ENCODE measurements around the gene KANK4. TPM values are rescaled to one million over a fixed set of nuclear protein-coding genes. Genes with fewer than 3 reads are reported as not detected.

The KANK4 gene
- total and polyA plus RNA-seq, 2 donors (not counting 1 experiment from before 2014, with no cell fraction given), result not detected

DNA sequence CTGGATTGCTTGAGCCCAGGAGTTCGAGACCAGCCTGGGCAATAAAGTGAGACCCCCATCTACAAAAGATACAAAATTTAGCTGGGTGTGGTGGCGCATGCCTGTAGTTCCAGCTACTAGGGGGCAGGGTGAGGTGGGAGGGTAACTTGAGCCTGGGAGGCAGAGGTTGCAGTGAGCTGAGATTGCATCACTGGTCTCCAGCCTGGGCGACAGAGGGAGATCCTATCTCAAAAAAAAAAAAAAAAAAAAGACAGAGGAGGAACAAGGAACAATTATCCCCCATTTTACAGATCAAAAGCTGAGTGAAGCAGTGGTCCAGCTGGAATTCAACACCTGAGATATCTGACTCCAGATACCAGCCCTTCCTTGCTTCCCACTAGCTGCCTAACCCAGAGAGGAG is 89.8 kb downstream of the KANK4 start:
- Histone ChIP-seq H3K4me3 (ENCODE audit: control extremely low read depth in 1 of 5, extremely low read depth in 1 of 5, insufficient read depth in 1 of 5, low read depth in 2 of 5, low read length in 4 of 5) (no peak overlapping the region), H3K27me3 (replicated peaks in 1 of 4; ENCODE audit: control extremely low read depth in 1 of 4, control insufficient read depth in 3 of 4, insufficient read depth in 4 of 4, low read length in 3 of 4) (no peaks in the 10 kb centered on the region), H2AFZ (ENCODE audit: insufficient read depth, low read depth, low read length, poor library complexity, severe bottlenecking) (no peak overlapping the region), H3K79me2 (ENCODE audit: control insufficient read depth, insufficient read depth, low read length) (no peaks in the 10 kb centered on the region), H4K20me1 (ENCODE audit: control insufficient read depth, insufficient read depth, low read length, poor library complexity, severe bottlenecking) (no peaks in the 10 kb centered on the region), H3K27ac (ENCODE audit: low read length in 2 of 2) (no peak overlapping the region), H3K9ac (ENCODE audit: low read length) (no peak overlapping the region), H3K4me2 (replicated peaks; ENCODE audit: low read depth, low read length, poor library complexity, severe bottlenecking) (no peak overlapping the region), H3K9me3 (ENCODE audit: control extremely low read depth in 1 of 3, control insufficient read depth in 2 of 3, insufficient read depth in 1 of 3, low read length in 2 of 3) (no peaks in the 10 kb centered on the region), H3K4me1 (ENCODE audit: control insufficient read depth in 2 of 2, insufficient read depth in 2 of 2, low read length in 2 of 2) (no peaks in the 10 kb centered on the region), H3K36me3 (replicated peaks in 1 of 2; ENCODE audit: control extremely low read depth in 1 of 2, control insufficient read depth in 1 of 2, extremely low read depth in 1 of 2, insufficient read depth in 2 of 2, low read length in 1 of 2) (no peaks in the 10 kb centered on the region)
- CTCF ChIA-PET, result interaction anchor here (0.7 kb wide), 1 partner anchor 1462 kb away, joined by 3 read pairs; no protein-coding TSS in a partner anchor
- H3K27me3 Mint-ChIP-seq, result peaks cover 4% of the 10 kb centered on the region
- no peak overlapping the region for H3K27ac Mint-ChIP-seq
- no peak for ATAC-seq (ENCODE audit: low read depth)
- H3K4me3 Mint-ChIP-seq, result no peak overlapping the region
- WGBS (ENCODE audit: insufficient coverage), result no CpG with 5 or more reads among the region's 3 CpGs
- POLR2A ChIA-PET, result no interaction called here
- no peak for DNase-seq
- TF ChIP-seq EZH2 (IDR thresholded peaks at IDR 0.05; ENCODE audit: borderline replicate concordance, insufficient read depth, low read depth, low read length, poor library complexity, severe bottlenecking), result no peak
- no peak for TF ChIP-seq CTCF (IDR thresholded peaks at IDR 0.05)
- no peaks in the 10 kb centered on the region for H3K9me3 Mint-ChIP-seq (ENCODE audit: insufficient read depth)
- no peaks in the 10 kb centered on the region for H3K4me1 Mint-ChIP-seq
- intact Hi-C loops (cut with micrococcal nuclease), result no loop called here

- ATAC-seq (ENCODE audit: low read depth) (no peak), DNase-seq (no peak)
- POLR2A ChIA-PET, result no interaction called here
- Histone ChIP-seq H3K27ac (ENCODE audit: low read length in 2 of 2) (no peak overlapping the region), H3K9ac (ENCODE audit: low read length) (no peak overlapping the region), H4K20me1 (ENCODE audit: control insufficient read depth, insufficient read depth, low read length, poor library complexity, severe bottlenecking) (no peaks in the 10 kb centered on the region), H3K4me1 (ENCODE audit: control insufficient read depth in 2 of 2, insufficient read depth in 2 of 2, low read length in 2 of 2) (no peaks in the 10 kb centered on the region), H3K4me3 (ENCODE audit: control extremely low read depth in 1 of 5, extremely low read depth in 1 of 5, insufficient read depth in 1 of 5, low read depth in 2 of 5, low read length in 4 of 5) (no peak overlapping the region), H3K4me2 (replicated peaks; ENCODE audit: low read depth, low read length, poor library complexity, severe bottlenecking) (no peak overlapping the region), H2AFZ (ENCODE audit: insufficient read depth, low read depth, low read length, poor library complexity, severe bottlenecking) (no peak overlapping the region), H3K9me3 (ENCODE audit: control extremely low read depth in 1 of 3, control insufficient read depth in 2 of 3, insufficient read depth in 1 of 3, low read length in 2 of 3) (no peaks in the 10 kb centered on the region), H3K27me3 (replicated peaks in 1 of 4; ENCODE audit: control extremely low read depth in 1 of 4, control insufficient read depth in 3 of 4, insufficient read depth in 4 of 4, low read length in 3 of 4) (no peaks in the 10 kb centered on the region), H3K79me2 (ENCODE audit: control insufficient read depth, insufficient read depth, low read length) (no peaks in the 10 kb centered on the region), H3K36me3 (replicated peaks in 1 of 2; ENCODE audit: control extremely low read depth in 1 of 2, control insufficient read depth in 1 of 2, extremely low read depth in 1 of 2, insufficient read depth in 2 of 2, low read length in 1 of 2) (no peaks in the 10 kb centered on the region)
- TF ChIP-seq CTCF (IDR thresholded peaks at IDR 0.05), result no peak
- intact Hi-C loops (cut with micrococcal nuclease), result no loop called here
- CTCF ChIA-PET, result no interaction called here
- Mint-ChIP-seq H3K4me1 (no peaks in the 10 kb centered on the region), H3K27ac (no peak overlapping the region), H3K4me3 (no peak overlapping the region), H3K9me3 (ENCODE audit: insufficient read depth) (no peaks in the 10 kb centered on the region), H3K27me3 (peaks cover 4% of the 10 kb centered on the region)
- WGBS (ENCODE audit: insufficient coverage), result 93% methylated on average over 3 of the region's 4 CpGs
These were observed 90.4 kb downstream of the KANK4 start for GRCh38 chr1:62228883-62229187.

All from B cell (primary cell).